ENCODE results near the gene UBE2O. TPM values are rescaled to one million over a fixed set of nuclear protein-coding genes. Genes with fewer than 3 reads are reported as not detected.

Gene UBE2O
- total RNA-seq, 2 donors from 2014 or later, result 17.1 to 30.3 TPM

GRCh38 chr17:76428511-76428910, 24.4 kb downstream of the UBE2O start:
- H3K36me3 ChIP-seq (replicated peaks in 1 of 2; ENCODE audit: insufficient read depth in 1 of 2, low read depth in 2 of 2), result no peaks in the 10 kb centered on the region
- intact Hi-C loops (cut with DNase I), result no loop called here
- H3K4me3 ChIP-seq, result no peak overlapping the region
- ATAC-seq (no peak), DNase-seq (no peak)
- H3K27ac ChIP-seq, result no peak overlapping the region
- H3K27me3 ChIP-seq, result no peaks in the 10 kb centered on the region
- no peak for TF ChIP-seq POLR2A (IDR thresholded peaks at IDR 0.05)
- no peak for TF ChIP-seq CTCF (IDR thresholded peaks at IDR 0.05)
- peaks cover 4% of the 10 kb centered on the region for H3K4me1 ChIP-seq
- 96 to 100% methylated on average over 1 of the region's 1 CpG for WGBS, 2 donors
- no peaks in the 10 kb centered on the region for H3K9me3 ChIP-seq

GRCh38 chr17:76427501-76428231, 25.3 kb downstream of the UBE2O start:
- Histone ChIP-seq H3K27me3 (no peaks in the 10 kb centered on the region), H3K9me3 (no peaks in the 10 kb centered on the region), H3K27ac (peak overlapping the region in 1 of 4 donors; percentile 21), H3K4me3 (no peak overlapping the region), H3K36me3 (replicated peaks in 1 of 2; ENCODE audit: insufficient read depth in 1 of 2, low read depth in 2 of 2) (no peaks in the 10 kb centered on the region), H3K4me1 (peaks cover 4% of the 10 kb centered on the region)
- no peak for TF ChIP-seq POLR2A (IDR thresholded peaks at IDR 0.05)
- no peak for TF ChIP-seq CTCF (IDR thresholded peaks at IDR 0.05)
- no peak for ATAC-seq
- DNase-seq, result peak in 1 of 4 donors; percentile 29
- intact Hi-C loops (cut with DNase I), result no loop called here
- WGBS, 2 donors, result 76 to 82% methylated on average over 8 of the region's 8 CpGs

GRCh38 chr17:76426853-76427252, 26.1 kb downstream of the UBE2O start:
- TF ChIP-seq CTCF (IDR thresholded peaks at IDR 0.05), result no peak
- no peak for TF ChIP-seq POLR2A (IDR thresholded peaks at IDR 0.05)
- Histone ChIP-seq H3K4me3 (no peak overlapping the region), H3K27me3 (no peaks in the 10 kb centered on the region), H3K9me3 (no peaks in the 10 kb centered on the region), H3K27ac (peak overlapping the region in 1 of 4 donors; percentile 21), H3K36me3 (replicated peaks in 1 of 2; ENCODE audit: insufficient read depth in 1 of 2, low read depth in 2 of 2) (no peaks in the 10 kb centered on the region), H3K4me1 (peaks cover 4% of the 10 kb centered on the region)
- no peak for DNase-seq
- no peak for ATAC-seq
- intact Hi-C loops (cut with DNase I), result no loop called here
- 85 to 88% methylated on average over 3 of the region's 3 CpGs for WGBS, 2 donors

GRCh38 chr17:76422860-76423259, 30.1 kb downstream of the UBE2O start:
- ATAC-seq (no peak), DNase-seq (no peak)
- TF ChIP-seq CTCF (IDR thresholded peaks at IDR 0.05) (no peak), POLR2A (IDR thresholded peaks at IDR 0.05) (no peak)
- intact Hi-C loops (cut with DNase I), result no loop called here
- no peak overlapping the region for H3K4me3 ChIP-seq
- H3K9me3 ChIP-seq, result no peaks in the 10 kb centered on the region
- H3K27me3 ChIP-seq, result no peaks in the 10 kb centered on the region
- peaks cover 21% of the 10 kb centered on the region for H3K4me1 ChIP-seq
- no peak overlapping the region for H3K27ac ChIP-seq
- no peaks in the 10 kb centered on the region for H3K36me3 ChIP-seq (replicated peaks in 1 of 2; ENCODE audit: insufficient read depth in 1 of 2, low read depth in 2 of 2)
- 88 to 91% methylated on average over 6 of the region's 6 CpGs for WGBS, 2 donors

- ATAC-seq (no peak), DNase-seq (no peak)
- H3K27me3 ChIP-seq, result no peaks in the 10 kb centered on the region
- WGBS, 2 donors, result 95 to 98% methylated on average over 7 to 8 of the region's 8 CpGs
- H3K36me3 ChIP-seq (replicated peaks in 1 of 2; ENCODE audit: insufficient read depth in 1 of 2, low read depth in 2 of 2), result no peaks in the 10 kb centered on the region
- no peak overlapping the region for H3K4me3 ChIP-seq
- TF ChIP-seq POLR2A (IDR thresholded peaks at IDR 0.05) (no peak), CTCF (IDR thresholded peaks at IDR 0.05) (no peak)
- H3K9me3 ChIP-seq, result no peaks in the 10 kb centered on the region
- H3K27ac ChIP-seq, result no peak overlapping the region
- intact Hi-C loops (cut with DNase I), result no loop called here
- peaks cover 22% of the 10 kb centered on the region for H3K4me1 ChIP-seq
Observed at GRCh38 chr17:76422406-76422805, 30.5 kb downstream of the UBE2O start.

Measured in body of pancreas (tissue), 4 donors.